NCI-H1092 treated with DMSO at 0.1 percent for 48 hours (cell line): ENCODE measurements around the gene ABCB4.
"Not testable (repeated sequence)": the region's sequence is repeated elsewhere in the genome, so short reads cannot be mapped to it uniquely, and the experiment has no call there.

Experiments
- DNase-seq: peaks from one replicate; lab custom pipeline; 2025; lab: John Stamatoyannopoulos, UW

ABCB4 gene

DNA sequence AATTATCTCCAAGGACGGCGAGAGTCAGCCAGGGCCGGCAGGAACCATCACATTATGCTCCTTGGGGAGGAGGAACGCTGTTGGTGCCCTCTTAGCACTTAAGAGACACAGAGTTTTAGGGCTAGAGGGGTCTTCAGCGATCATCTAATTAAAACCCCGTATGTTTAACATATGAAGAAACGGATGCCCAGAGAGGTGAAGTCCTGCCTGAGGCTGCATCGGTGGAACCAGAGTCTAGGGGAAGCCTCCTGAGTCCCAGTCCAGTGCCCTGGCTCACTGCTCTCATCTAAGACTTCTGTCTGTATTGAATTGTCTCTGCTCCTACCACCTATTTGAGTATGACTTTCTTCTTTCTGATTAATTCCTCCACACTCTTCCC is 688 bp upstream of the ABCB4 start:
- no peak for DNase-seq

- DNase-seq, result no peak
Observed at GRCh38 chr7:87474533-87475358, 734 bp downstream of the ABCB4 start.

- DNase-seq, result no peak
Observed at GRCh38 chr7:87473986-87474385, 1.5 kb downstream of the ABCB4 start.

- no peak for DNase-seq
Observed at GRCh38 chr7:87473192-87473591, 2.3 kb downstream of the ABCB4 start.

DNA sequence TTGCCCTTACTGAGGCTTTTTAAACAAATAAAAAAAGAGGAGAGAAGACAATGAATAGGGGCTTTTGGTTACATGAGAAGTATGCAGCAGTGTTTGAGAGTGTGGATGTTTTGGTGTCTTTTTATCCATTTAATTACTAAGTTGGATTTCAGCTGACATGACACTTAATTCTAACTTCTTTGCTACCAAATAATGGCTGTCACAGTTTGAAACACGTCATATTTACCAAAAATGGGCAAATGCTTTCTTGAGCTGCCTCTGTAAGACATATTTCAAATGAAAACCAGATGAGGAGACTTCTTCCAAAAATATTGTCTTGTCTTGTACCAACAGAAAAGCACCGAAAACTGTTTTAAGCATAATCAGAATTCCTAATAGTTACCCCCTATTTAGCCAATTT is 4.0 kb downstream of the ABCB4 start:
- no peak for DNase-seq

DNA sequence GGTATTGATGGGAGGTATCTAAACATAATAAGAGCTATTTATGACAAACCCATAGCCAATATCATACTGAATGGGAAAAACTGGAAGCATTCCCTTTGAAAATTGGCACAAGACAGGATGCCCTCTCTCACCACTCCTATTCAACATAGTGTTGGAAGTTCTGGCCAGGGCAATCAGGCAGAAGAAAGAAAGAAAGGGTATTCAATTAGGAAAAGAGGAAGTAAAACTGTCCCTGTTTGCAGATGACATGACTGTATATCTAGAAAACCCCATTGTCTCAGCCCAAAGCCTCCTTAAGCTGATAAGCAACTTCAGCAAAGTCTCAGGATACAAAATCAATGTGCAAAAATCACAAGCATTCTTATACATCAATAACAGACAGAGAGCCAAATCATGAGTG is 6.3 kb downstream of the ABCB4 start:
- not testable (repeated sequence) for DNase-seq

DNA sequence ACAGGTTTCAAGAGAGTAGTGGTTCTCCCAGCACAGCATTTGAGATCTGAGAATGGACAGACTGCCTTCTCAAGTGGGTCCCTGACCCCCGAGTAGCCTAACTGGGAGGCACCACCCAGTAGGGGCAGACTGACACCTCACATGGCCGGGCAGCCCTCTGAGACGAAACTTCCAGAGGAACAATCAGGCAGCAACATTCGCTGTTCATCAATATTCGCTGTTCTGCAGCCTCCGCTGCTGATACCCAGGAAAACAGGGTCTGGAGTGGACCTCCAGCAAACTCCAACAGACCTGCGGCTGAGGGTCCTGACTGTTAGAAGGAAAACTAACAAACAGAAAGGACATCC is 10.0 kb downstream of the ABCB4 start:
- DNase-seq, result not testable (repeated sequence)

GRCh38 chr7:87464830-87465533 is 10.5 kb downstream of the ABCB4 start:
- DNase-seq, result peak; percentile 82

GRCh38 chr7:87463982-87464381 is 11.5 kb downstream of the ABCB4 start:
- no peak for DNase-seq

GRCh38 chr7:87460444-87460843 is 15.0 kb downstream of the ABCB4 start:
- not testable (repeated sequence) for DNase-seq

DNA sequence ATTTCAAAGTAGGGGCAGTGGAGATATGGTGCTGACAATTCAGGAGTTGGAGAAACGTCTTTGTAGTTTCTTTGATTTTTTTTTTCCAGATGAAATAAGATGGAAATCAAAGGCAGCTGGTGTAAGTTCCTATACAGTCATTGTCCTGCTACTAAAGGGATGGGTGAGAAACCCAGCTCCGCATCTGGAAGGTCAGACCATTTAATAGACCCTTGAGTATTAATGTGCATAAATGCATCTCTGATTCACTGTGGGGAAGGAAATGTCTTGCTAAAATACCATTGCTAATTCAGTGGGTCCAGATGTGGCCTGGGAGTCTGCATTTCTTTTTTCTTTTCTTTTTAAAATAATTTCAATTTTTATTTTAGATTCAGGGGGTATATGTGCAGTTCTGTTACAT is 15.5 kb downstream of the ABCB4 start:
- DNase-seq, result no peak

DNA sequence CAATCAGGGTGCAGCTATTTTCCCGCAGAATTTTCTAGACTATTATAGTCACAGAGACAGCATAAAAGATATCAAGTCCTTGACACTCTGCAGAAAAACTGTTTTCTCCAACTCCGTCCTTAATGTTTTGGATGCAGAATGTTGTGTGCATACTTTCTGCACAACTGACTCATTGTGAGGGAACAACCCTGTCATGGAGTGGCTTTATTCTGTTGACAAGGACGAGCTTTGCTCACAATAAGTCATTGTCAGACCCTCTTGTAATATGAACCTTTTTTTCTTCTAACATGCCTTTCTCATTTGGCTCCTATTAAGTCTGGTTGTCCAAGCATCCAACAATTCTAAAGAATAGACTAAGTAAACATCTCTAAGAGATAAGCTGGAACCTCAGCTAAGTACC is 17.3 kb downstream of the ABCB4 start:
- DNase-seq, result no peak

GRCh38 chr7:87456247-87456646 is 19.2 kb downstream of the ABCB4 start:
- no peak for DNase-seq

GRCh38 chr7:87452279-87452678 is 23.2 kb downstream of the ABCB4 start:
- no peak for DNase-seq

GRCh38 chr7:87451187-87451586 is 24.3 kb downstream of the ABCB4 start:
- DNase-seq, result no peak

- DNase-seq, result no peak
Observed at GRCh38 chr7:87450706-87451105, 24.8 kb downstream of the ABCB4 start.

DNA sequence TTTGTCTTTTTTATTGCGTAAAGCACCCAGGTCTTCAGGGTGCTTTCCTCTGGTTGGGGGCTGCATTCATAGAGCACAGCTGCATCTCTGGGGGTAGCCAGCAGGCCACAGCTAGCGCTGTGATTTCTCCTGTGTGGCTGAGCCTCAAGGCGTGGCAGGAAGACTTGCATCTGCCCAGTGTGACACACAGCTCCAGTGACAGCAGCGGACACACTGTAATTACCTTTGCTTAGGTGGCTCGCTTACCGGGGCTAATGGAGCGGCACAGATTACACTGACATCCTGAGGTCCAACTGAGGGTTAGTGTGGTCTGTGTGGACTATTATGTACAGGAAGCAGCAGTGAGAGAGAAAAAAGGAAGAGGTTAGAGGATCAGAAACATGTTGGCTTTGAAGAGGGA is 27.1 kb downstream of the ABCB4 start:
- DNase-seq, result peak; percentile 13

GRCh38 chr7:87447116-87447635 is 28.3 kb downstream of the ABCB4 start:
- no peak for DNase-seq

GRCh38 chr7:87445897-87446296 is 29.6 kb downstream of the ABCB4 start:
- DNase-seq, result no peak

GRCh38 chr7:87435546-87435945 is 39.9 kb downstream of the ABCB4 start:
- no peak for DNase-seq

DNA sequence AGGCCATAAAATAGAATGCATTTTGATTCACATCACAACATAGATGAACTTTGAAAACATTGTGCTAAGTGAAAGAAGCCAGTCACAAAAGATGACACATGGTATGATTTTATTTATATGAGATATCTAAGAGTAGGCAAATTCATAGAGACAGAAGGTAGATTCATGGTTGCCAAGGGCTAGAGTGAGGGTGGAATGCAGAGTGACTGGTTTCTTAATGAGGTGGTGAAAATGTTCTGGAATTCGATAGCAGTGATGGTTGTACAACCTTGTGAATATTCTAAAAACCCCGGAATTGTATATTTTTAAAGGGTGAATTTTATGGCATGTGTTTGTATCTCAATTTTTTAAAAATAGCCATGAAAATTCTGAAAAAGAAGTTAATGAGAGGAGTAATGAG is 42.9 kb downstream of the ABCB4 start:
- DNase-seq, result no peak

DNA sequence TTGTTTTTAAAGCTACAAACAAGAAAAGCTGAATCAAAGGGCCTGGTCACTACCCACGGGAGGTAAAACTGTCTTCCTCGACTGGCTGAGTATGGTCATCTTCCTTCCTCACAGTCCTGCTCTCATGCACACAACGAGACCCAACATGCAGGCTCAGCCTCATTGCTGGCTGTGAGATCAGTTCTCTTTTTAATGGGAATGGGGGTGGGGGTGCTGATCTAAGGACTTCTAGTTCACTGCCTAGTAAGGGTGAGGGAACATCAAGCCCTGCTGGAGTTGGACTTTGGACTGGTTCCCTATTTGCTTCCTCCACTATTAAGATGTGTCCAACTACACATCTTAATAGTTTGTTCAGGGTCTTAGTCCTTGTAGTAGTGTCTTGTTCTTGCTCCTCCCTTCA is 48.2 kb downstream of the ABCB4 start:
- no peak for DNase-seq

- no peak for DNase-seq
Observed at GRCh38 chr7:87426160-87426559, 49.3 kb downstream of the ABCB4 start.
